ENCODE results near the gene TNFAIP8. TPM values are rescaled to one million over a fixed set of nuclear protein-coding genes. Genes with fewer than 3 reads are reported as not detected.

TNFAIP8 gene
- polyA plus RNA-seq (2011; rRNA removed) (11.3 and 17.0 TPM in 2 replicates), polyA minus RNA-seq (2011; rRNA and poly(A)+ RNA removed) (4.4 and 6.4 TPM in 2 replicates)

- Histone ChIP-seq H3K27me3 (ENCODE audit: control insufficient read depth, insufficient read depth, low read length) (no peaks in the 10 kb centered on the region), H3K4me3 (ENCODE audit: low read depth, low read length) (peak within 1 kb of the TSS; percentile 57), H3K36me3 (ENCODE audit: control insufficient read depth, insufficient read depth, low read length) (no peaks in the 10 kb centered on the region)
- ChIA-PET CTCF (interaction anchor here (0.9 to 3.4 kb wide), 7 partner anchors 9 to 88 kb away, joined by 3 to 16 read pairs (median 5); no protein-coding TSS in a partner anchor), POLR2A (interaction anchor here (0.6 to 1.2 kb wide), 3 partner anchors 15 to 88 kb away, joined by 3 to 5 read pairs (median 4); no protein-coding TSS in a partner anchor)
- TF ChIP-seq CTCF (IDR thresholded peaks at IDR 0.05; ENCODE audit: insufficient read depth, low read depth, low read length) = no peak
- DNase-seq (ENCODE audit: low read depth) = no peak
Observed at GRCh38 chr5:119355685-119356611, at the start of gene TNFAIP8. TSS of gene TNFAIP8 (plus strand) at chr5:119356019. CDS start at chr5:119356091, 72 bp downstream.

- CTCF ChIA-PET = interaction anchor here (1.8 kb wide), 1 partner anchor 8 kb away, joined by 5 read pairs; no protein-coding TSS in a partner anchor
- Histone ChIP-seq H3K36me3 (ENCODE audit: control insufficient read depth, insufficient read depth, low read length) (no peaks in the 10 kb centered on the region), H3K4me3 (ENCODE audit: low read depth, low read length) (no peak overlapping the region), H3K27me3 (ENCODE audit: control insufficient read depth, insufficient read depth, low read length) (no peaks in the 10 kb centered on the region)
- POLR2A ChIA-PET = no interaction called here
- no peak for TF ChIP-seq CTCF (IDR thresholded peaks at IDR 0.05; ENCODE audit: insufficient read depth, low read depth, low read length)
- no peak for DNase-seq (ENCODE audit: low read depth)
Observed at GRCh38 chr5:119307170-119307569, 48.6 kb upstream of the TNFAIP8 start.

GRCh38 chr5:119309326-119309725, 46.5 kb upstream of the TNFAIP8 start:
- ChIA-PET POLR2A (no interaction called here), CTCF (interaction anchor here (1.1 kb wide), 1 partner anchor 30 kb away, joined by 3 read pairs; no protein-coding TSS in a partner anchor)
- TF ChIP-seq CTCF (IDR thresholded peaks at IDR 0.05; ENCODE audit: insufficient read depth, low read depth, low read length) = no peak
- no peaks in the 10 kb centered on the region for H3K36me3 ChIP-seq (ENCODE audit: control insufficient read depth, insufficient read depth, low read length)
- H3K4me3 ChIP-seq (ENCODE audit: low read depth, low read length) = no peak overlapping the region
- no peaks in the 10 kb centered on the region for H3K27me3 ChIP-seq (ENCODE audit: control insufficient read depth, insufficient read depth, low read length)
- no peak for DNase-seq (ENCODE audit: low read depth)

GRCh38 chr5:119311688-119312087, 44.1 kb upstream of the TNFAIP8 start:
- Histone ChIP-seq H3K36me3 (ENCODE audit: control insufficient read depth, insufficient read depth, low read length) (no peaks in the 10 kb centered on the region), H3K27me3 (ENCODE audit: control insufficient read depth, insufficient read depth, low read length) (no peaks in the 10 kb centered on the region), H3K4me3 (ENCODE audit: low read depth, low read length) (no peak overlapping the region)
- ChIA-PET CTCF (interaction anchor here (1.0 kb wide), 1 partner anchor 43 kb away, joined by 3 read pairs; no protein-coding TSS in a partner anchor), POLR2A (interaction anchor here (0.6 kb wide), 1 partner anchor 99 kb away, joined by 3 read pairs; no protein-coding TSS in a partner anchor)
- no peak for DNase-seq (ENCODE audit: low read depth)
- no peak for TF ChIP-seq CTCF (IDR thresholded peaks at IDR 0.05; ENCODE audit: insufficient read depth, low read depth, low read length)

- no peak for DNase-seq (ENCODE audit: low read depth)
- CTCF ChIA-PET = interaction anchor here (0.9 kb wide), 1 partner anchor 44 kb away, joined by 3 read pairs; no protein-coding TSS in a partner anchor
- Histone ChIP-seq H3K4me3 (ENCODE audit: low read depth, low read length) (no peak overlapping the region), H3K36me3 (ENCODE audit: control insufficient read depth, insufficient read depth, low read length) (no peaks in the 10 kb centered on the region), H3K27me3 (ENCODE audit: control insufficient read depth, insufficient read depth, low read length) (no peaks in the 10 kb centered on the region)
- POLR2A ChIA-PET = no interaction called here
- no peak for TF ChIP-seq CTCF (IDR thresholded peaks at IDR 0.05; ENCODE audit: insufficient read depth, low read depth, low read length)
Observed at GRCh38 chr5:119312403-119312802, 43.4 kb upstream of the TNFAIP8 start.
